HK-2 (cell line): ENCODE measurements around the gene ACOT7.

Experiments used
- DNase-seq: peaks from one replicate; pipeline ENCODE4 v3.0.0-alpha.2; 2018; ENCODE audit not compliant: unreplicated experiment

Gene ACOT7

DNA sequence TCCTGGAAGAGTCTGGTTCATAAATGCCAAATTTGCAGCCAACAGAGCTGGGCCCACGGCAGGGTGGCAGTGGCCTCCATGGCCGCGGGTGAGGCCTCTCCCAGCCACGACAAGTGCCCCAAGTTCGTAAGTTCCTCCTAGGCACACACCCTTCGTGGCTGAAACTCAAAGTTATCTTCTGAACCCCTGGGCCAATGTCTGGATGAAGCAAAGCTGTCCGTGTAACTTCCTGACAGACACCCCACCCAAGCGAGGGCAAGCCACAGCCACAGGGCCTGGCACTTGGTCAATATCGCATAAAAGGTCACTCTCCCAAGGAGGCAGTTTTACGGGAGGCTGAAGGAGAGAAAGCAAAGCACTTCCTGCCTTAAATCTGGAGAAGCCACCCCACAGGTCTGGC is 104.9 kb downstream of the ACOT7 start:
- DNase-seq = no peak

DNA sequence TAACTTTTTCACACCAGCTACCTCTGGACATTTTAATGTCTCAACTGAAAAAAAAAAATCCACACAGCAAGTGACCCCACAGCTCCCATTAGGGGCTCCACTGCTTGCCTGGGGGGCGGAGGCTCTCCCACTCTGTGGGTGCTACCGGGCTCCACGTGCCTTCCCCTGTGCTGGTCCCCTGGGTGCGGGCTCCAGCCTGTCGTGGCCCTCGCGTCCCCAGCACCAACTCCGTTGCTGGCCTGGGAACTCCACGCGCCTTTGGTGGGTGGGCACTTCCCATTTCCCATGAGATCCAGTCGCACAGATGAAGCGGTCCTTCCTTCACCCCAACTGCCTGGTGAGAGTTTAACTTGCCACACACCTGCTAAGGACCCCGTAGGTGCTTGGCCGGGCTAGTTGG is 105.5 kb downstream of the ACOT7 start:
- no peak for DNase-seq

DNA sequence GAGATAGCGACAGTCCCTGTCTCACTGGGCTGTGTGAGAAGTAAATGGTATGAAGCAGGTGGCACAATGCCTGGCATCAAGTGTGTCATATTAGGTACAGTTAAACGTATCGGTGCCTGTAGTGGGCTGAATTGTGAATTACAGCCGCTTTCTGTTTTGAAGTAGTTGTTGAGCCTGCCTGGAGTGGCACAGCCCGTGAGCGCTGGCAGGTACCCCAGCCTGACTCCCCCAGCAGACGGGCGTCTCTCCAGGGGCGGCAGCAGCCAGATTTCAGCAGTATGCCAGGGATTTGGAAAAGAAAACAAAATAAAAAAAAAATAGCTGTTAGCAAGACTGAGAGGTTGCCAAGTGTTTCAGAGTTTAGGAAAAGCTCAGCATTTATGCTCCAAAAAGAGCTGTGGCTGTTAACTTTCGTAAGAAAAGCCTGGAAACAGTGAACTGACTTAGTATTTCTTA is 106.1 kb downstream of the ACOT7 start:
- no peak for DNase-seq

DNA sequence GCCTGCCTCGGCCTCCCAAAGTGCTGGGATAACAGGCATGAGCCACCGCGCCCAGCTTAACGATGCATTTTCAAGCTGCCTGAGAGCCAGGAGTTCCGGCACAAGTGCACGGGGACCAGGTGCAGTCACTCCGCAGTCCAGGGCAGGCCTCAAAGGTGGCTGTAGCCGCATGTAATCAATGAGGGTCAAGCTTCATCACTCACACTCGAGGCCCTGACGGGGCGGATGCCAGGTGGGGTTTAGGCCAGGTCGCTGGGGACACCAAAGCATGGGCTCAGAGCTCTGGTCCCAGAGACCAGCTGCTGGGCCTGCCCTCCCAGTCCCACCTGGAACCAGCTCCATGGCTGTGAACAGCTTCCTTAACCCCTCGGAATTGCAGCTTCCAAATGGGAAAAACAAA is 106.5 kb downstream of the ACOT7 start:
- DNase-seq = no peak

DNA sequence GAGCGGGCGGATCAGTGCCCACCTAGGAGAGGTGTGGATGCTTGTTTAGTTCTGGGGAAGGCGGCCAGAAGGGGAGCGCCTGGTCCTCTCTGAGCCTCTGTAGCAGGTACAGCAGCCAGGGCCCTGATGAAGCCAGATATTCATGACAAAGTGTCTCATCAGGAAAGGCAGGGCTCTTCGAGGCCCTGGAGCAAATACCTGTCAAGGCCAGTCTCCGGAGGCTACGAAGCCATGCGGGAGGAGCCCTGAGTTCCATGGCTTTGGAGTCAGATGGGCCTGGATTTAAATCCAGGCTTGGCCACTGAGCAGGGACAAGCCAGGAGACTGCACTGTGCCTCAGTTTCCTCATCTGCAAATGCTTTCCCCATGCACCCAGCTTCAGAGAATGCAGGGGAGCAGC is 107.3 kb downstream of the ACOT7 start:
- DNase-seq = no peak

DNA sequence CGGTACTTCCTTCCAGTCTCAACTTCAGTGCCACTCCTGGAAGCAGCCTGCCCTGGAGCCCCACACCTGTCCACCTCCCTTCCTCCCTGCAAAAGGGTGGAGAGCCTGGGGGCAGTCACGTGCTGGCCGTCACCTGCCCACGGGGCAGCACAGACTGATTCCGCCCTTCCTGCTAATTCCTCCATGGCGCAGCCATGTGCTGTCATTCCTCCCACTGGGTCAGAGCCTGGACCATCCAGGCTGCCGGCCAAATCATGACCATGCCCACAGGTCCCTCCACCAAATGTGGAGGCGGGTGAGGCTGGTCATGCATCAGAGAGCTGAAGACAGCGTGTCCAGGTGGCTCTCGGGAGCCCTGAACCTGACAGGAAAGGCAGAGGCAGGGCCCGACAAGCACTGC is 108.2 kb downstream of the ACOT7 start:
- DNase-seq = no peak

DNA sequence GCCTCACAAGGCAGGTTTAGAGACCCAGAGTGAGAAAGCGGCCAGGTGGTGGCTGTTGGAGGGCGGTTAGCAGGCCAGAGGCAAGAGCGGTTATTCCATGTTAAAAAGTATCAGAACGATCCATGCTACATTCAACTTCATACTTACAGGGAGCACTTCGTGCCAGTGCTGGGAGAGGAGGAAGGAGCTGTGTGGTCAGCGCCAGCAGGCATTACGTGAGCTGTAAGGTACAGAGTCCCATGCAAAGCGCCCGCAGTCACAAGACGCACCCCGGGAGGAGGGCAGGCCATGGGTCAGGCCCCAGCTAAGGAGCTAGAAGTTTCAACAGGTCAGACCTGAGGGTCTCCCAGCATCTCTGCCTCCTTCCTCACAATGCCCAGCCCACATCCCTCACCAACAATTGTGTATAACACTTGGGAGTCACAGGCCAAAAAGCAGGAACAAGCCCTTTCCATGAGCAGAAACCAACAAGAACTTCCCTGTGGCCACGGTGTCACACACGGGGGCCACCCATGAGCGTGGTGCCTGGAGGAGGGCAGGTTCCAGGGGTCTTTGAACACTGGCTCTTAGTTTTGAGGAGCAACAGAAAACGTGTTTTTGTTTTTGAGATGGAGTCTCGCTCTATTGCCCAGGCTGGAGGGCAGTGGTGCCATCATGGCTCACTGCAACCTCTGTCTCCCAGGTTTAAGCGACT is 110.8 kb downstream of the ACOT7 start:
- no peak for DNase-seq

DNA sequence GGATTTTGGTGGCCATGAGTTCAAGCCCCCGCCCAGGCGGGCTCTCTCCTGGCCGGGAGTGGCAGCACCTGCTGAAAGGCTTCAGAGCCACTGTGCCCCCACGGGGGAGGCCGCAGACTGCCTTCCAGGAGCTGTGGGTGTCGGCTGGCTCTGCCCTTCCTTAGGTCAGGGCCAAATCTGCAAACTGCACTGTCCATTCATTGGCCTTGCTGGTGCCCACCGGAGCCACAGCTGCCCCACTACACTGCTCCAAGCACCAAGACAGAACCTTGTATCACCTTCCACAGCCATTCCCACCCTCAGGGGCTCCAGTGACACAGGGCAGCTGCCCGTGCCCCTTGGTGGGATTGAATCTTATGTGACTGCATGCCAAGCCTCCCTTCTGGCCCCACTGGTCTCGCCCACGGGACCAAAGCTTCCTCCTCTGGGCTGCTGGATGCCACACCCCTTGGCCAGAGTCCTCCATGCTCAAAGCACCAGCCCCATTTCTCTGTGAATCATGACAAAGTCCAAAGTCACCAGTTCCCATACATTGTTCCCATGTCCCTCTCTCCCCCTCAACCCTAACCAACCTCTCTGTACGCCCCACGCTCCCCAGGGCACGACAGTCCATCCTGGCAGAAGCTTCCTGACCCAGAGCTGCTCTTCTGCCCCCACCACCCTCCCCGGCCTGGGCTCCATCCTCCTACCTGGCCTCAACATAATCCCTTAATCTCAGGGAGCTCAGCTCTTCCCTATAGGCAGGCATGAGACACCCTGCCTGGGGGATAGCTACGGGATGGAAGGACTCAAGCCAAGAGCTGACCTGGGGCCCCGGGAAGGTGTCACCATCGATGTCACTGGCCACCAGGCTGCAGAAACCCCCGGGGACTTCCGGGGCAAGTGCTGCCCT is 111.8 kb downstream of the ACOT7 start:
- DNase-seq = no peak

DNA sequence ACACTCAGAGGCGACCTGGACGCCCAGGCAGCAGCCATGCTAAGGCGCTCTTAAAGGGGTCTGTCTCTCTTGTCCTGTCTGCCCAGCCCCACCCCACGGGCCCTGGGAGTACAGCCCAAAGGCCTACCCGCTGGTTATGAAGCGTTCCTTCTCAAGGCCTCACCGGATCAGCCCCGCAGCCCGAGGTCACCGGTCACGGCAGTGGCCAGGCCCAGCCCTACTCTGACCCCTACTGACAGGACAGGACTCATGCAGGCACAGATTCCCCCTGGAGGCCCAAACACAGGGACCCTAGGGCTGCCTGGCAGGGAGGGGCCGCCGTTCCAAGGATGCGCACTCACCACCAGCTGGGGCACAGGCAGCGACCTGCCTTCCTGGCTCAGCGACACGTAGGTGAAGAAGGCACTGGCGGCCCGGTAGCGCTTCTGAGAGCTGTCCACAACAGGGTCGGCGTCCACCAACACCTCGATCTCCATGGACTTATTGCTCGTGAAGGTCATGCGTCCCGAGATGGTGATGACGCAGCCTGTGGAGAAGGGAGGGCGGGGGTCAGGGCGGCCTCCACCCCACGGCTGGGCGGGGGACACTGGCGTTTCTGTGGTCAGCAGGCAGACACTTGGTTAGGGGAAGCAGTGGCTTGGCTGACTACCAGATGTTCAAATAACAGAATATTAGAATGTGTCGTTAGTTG is 112.7 kb downstream of the ACOT7 start:
- DNase-seq = no peak

DNA sequence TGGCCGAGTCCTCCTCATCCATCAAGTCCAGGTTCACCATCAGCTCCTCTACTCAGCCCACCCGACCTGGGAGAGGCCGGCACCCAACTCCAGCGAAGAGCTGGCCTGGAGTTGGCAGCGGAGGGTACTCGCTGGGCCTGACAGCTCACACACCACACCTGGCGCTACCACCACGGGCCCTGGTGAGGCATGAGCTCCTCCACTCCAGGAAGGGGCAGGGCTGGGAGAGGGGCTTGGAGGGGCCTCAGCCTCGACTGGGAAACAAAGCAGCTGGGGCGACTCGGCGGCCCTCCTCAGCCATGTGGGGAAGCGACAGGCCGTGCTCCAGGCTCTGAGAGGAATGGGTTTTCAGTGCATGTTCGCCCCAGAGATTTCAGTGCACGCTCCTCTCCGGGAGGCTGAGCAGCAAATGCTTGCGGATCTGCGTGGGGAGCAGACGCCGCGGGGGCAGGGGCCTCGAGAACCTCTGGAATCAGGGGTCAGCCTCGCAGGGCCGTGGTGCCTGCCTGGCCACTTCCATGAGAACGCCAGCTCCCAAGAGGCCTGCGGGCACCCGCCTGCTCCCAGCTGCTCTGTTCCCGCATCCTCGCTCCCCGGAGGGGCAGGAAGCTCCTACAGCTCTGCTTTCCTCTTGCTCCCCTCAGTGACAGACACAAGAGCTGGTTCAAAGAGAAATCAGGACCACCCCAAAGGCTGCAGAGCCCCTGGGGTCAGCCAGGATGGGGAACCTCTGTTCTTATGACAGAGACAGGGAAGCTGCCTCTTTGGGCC is 113.8 kb downstream of the ACOT7 start:
- no peak for DNase-seq

DNA sequence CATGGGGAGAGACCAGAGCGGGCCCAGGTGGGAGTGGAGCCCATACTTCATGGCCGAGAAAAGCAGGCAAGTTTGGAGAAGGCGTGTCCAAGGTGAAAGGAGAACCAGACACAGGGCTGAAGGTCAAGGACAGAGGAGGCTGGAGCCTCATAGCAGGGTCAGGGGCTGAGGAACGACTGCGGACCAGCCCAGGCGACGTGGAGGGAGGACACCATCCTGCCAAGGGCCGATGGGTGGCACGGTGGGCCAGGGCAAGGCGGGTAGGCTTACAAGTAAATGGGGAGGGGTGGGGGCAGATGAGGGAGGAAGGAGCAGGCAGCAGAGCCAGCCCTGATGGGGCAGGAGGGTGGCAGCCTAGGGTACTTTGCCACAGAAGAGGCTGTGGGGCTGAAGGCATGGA is 114.5 kb downstream of the ACOT7 start:
- DNase-seq = no peak

DNA sequence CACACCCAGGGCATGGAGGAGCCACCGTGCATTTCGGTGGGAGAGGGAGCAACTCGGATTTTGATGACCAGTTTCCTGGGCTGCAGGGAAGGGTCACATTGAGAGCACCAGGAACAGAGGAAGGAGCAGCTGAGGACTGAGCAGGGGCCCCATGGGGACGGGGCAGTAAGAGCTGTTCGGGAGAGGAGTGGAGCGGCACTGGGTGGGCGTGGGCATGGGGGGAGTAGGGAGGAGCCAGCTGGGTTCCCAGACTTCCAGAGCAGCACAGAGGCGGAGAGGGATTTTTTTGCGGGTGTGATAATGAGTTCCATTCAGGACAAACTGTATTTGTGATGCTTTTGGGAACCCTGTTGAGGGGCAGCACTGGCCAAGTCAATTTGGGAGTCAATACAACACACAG is 115.3 kb downstream of the ACOT7 start:
- no peak for DNase-seq

DNA sequence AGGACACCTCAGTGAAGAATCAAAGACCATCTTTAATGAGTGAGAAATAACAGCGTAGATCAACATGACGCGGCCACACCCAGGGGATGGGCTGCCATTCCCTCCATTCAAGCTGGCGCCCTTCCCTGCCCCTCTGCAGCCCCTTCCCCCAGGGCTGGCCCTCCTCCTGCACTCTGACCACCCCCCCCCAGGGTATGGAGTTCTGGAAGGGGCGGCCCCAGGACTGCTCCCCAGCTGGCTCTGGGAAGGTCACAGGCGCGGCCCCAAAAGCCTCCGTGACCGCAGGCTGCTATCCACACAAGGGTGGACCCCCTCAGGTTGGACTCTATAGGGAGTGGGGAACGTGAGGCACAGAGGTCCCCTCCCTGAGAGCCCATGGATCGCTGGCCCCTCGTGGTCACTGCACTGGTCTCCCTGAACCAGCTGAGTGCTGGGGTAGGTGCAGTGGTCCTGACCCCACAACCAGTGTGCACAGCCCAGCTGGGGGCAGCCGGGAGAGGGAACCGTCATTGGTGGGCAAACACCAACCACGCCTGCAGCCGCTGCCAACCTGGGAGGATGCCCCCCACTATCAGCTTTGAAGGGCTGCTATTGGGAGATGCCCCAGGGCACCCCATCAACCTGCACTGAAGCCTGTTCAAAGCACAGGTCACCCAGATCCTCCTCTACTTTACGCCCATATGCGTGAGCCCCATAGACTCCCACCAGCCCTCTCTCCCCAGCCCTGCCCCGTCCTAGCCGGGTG is 116.6 kb downstream of the ACOT7 start:
- DNase-seq = no peak

DNA sequence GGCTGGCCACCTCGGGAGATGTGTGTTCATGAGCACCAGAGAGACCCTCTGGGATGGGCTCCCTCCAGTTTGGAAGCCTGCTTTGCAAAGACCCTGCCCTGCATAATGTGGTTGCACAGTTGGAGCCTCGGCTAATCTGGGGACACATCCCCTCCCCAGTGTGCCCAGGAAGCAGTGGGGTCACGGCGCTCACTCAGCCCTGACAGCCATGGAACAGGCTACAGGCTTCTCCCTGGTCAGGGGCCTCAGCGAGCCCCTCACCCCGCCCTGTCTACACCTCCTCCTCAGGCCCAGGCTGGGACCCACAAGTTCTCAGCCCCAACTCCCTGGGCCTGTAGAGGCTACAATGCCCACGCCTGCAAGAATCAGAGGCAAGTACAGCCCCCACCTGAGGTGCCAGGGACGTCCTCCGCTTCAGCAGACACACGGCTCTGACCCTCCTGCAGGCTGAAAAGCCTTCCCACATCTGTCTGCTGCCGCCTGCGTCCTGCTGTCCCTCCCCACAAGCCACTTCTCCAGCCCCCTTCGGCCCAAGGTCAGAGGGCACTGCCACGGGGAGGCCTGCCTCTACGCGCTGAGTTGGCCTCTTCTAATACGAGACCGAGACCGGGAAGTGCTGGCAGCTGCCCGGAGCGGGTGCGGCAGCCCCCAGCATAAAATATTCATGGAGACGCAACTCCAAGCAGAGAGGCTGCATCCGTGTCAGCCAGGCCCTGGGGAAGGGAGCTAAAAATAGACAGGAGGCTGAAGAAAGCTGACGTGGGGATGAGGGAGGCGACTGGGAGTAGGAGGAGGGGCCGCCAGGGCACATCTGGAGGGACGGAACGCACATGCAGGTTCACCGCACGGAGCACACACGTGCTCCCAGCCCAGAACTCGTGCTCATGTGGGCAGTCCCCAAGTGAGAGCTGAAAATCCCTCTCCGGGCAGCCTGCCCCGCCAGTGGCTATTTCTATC is 117.5 kb downstream of the ACOT7 start:
- no peak for DNase-seq

DNA sequence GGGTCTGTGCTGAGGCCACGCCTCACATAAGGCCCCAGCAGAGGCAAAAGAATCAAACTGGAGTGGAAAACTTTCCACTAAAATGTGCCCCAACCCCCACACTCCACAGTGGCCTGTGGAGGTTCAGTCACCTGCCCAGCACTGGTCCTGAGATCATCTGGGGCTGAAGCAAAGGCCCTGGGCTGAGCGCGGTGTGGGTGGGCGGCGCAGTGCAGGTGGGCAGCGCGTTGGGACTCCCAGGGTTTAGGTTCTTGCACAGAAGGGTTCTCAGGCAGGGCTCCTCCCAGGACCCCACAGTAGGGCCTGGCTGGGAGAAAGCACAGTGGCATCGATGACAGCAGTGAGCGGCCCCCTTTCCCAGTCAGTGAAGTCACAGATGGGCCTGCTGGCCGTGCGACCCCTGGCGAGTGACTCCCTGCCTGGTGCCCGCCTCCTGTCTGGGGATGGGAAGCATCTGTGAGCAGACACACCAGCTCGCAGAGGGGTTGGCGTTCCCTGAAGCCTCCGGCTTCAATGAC is 118.9 kb downstream of the ACOT7 start:
- no peak for DNase-seq

DNA sequence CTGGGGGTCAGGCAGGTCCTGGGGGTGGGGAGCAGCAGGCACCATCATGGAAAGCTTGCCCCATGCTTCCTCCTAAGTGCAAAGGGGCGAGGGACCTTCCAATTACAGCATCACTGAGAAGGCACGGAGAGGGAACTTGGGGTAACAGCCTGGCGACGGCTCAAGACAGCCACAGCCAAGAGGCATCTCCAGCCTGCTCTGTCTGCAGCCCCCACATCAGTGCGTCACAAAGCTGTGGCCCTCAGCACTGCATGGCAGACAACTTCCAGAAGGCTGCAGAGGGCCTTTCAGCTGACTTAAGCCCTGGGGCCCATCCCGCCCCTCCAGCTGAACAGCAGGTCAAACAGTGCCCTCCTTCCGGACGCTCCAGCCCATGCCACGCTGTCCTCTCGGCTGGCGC is 119.5 kb downstream of the ACOT7 start:
- DNase-seq = no peak

DNA sequence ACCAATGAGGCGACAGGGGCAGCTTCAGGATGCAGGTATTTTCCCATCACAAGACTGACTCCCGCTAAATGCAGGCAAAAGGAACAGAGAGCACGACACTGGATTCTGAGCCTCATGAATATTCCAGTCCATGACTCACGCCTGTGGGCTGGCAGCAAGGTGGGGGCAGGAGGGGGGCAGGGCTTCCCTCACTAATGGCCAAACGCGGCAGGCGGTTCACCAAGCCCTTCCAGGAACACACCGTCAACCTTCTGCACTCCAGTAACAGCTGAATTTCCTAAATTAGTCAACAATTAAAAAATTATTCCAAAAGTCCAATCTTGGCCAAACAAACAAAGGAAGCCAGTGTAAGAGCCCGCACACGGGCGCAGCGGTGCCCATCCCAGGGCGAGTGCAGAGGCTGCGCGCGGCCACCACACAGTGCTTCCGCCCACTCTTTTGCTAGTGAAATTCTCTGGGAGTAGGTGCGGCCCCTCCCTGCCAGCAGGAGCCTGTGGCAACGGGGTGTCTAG is 120.1 kb downstream of the ACOT7 start:
- DNase-seq = peak; percentile 59

DNA sequence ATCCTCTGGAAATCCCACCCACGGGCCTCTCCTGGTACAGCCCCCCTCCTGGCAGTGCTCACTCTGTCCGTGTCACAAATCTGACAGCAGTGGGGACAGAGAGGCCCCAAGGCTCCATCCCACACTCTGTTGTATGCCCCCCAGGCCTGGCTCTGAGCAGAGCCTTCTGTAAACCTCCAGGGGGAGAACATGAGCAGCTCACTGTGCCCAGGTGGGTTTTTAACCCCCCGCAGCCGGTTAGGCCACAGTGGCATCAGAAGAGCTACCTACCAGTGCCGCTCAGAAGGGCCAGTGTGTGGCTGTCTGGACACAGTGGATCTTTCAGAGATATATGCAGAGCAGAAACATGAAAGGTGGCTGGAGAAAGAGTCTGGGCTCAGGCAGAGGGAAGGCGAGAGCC is 120.7 kb downstream of the ACOT7 start:
- DNase-seq = no peak

DNA sequence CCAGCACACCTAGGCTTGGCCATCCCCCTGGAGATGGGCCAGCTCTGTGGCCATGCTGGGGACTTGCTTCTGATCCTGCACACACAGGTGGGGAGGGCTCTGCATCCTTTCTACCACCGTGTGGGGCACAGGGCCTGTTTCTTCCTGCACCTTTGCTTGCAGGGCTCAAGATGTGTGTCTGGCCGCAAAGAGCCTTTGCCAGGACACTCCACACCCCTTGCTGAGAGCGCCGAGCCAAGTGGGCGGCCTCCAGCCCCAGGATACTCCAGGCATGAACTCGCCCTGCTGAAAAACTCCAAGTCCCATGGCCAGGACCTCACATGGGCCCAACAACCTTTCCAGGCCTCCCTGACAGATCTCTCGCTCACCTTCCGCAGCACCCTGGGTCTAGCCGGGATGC is 121.1 kb downstream of the ACOT7 start:
- DNase-seq = no peak

DNA sequence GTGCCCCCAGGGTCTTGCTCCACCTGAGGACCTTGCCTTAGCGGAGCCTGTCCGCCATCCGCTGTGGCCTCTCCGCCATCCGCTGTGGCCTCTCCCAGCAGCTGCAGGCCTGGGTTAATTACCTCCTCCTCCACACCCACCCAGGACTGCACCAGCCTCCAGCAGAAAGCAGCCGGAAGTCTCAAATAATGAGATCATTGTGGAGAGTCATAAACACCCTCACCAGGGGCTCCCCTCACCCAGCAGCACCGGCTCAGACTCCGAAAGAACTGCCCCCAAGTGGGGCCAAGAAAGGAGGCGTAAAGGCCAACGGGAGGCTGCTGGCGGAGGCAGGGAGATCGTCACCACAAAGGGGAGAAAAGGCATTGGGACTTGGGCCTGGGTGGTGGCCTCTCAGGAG is 122.0 kb downstream of the ACOT7 start:
- DNase-seq = no peak
